HEK293 (cell line): ENCODE results near the gene CFAP97D2.
"Not testable (repeated sequence)": the region's sequence is repeated elsewhere in the genome, so short reads cannot be mapped to it uniquely, and the experiment has no call there.

Source experiments
- CTCF ChIA-PET: fragments of 350-600 bp; formaldehyde crosslinking; extraction: SDS; loops from one replicate; lab custom pipeline; 2021; ENCODE audit warnings: antibody characterized with exemption; lab: Yijun Ruan, JAX
- POLR2A ChIA-PET: fragments of 300-600 bp; formaldehyde crosslinking; extraction: SDS; loops from one replicate; lab custom pipeline; 2020; ENCODE audit warnings: antibody characterized with exemption, inconsistent platforms; lab: Yijun Ruan, JAX
- H3K27ac ChIP-seq: fragments of 200-500 bp; sonication (Bioruptor generic); 2 replicates; pipeline ENCODE4 v1.5.1; 2014; ENCODE audit warnings: low read depth, low read length, control low read depth, inconsistent platforms; ENCODE audit errors: extremely low read depth
- H3K36me3 ChIP-seq, 2 experiments: fragments of 200-500 bp in 1 of 2; sonication (Bioruptor generic) in 1 of 2; 1 replicate in 1 of 2; 2 replicates in 1 of 2; pipeline ENCODE4 v1.5.1; 2014 to 2017; ENCODE audit warnings: inconsistent platforms in 2 of 2, low read length in 2 of 2; ENCODE audit not compliant: control insufficient read depth in 2 of 2, insufficient read depth in 1 of 2
- H3K4me1 ChIP-seq: fragments of 200-500 bp; sonication (Bioruptor generic); 2 replicates; pipeline ENCODE4 v1.5.1; 2014; ENCODE audit warnings: mild to moderate bottlenecking, low read length, inconsistent platforms; ENCODE audit not compliant: control insufficient read depth, insufficient read depth
- H3K4me3 ChIP-seq: 2 replicates; pipeline ENCODE4 v1.5.1; 2011; ENCODE audit warnings: low read depth, mild to moderate bottlenecking, control low read depth, low read length, moderate library complexity
- H3K9me3 ChIP-seq: fragments of 200-500 bp; sonication (Bioruptor generic); 2 replicates; pipeline ENCODE4 v1.5.1; 2014; ENCODE audit warnings: low read depth, low read length, inconsistent platforms; ENCODE audit not compliant: control insufficient read depth, insufficient read depth
- BCL6B ChIP-seq: fragments of 450-650 bp; formaldehyde crosslinking; IDR thresholded peaks from 2 replicates; pipeline ENCODE4 v1.5.1; 2017; ENCODE audit warnings: missing biosample characterization, missing genetic modification characterization
- KLF17 ChIP-seq: fragments of 450-650 bp; formaldehyde crosslinking; IDR thresholded peaks from 2 replicates; pipeline ENCODE4 v1.5.1; 2016; ENCODE audit warnings: missing biosample characterization, missing genetic modification characterization
- MYNN ChIP-seq: fragments of 450-650 bp; formaldehyde crosslinking; IDR thresholded peaks from 2 replicates; pipeline ENCODE4 v1.5.1; 2016; ENCODE audit warnings: missing biosample characterization, missing genetic modification characterization, borderline replicate concordance
- REPIN1 ChIP-seq: fragments of 450-650 bp; formaldehyde crosslinking; IDR thresholded peaks from 2 replicates; pipeline ENCODE4 v1.5.1; 2017; ENCODE audit warnings: missing biosample characterization, missing genetic modification characterization, low read depth
- SCRT2 ChIP-seq: fragments of 450-650 bp; formaldehyde crosslinking; IDR thresholded peaks from 2 replicates; pipeline ENCODE4 v1.5.1; 2016; ENCODE audit warnings: missing biosample characterization, missing genetic modification characterization
- TCF7L2 ChIP-seq: IDR thresholded peaks from 2 replicates; pipeline ENCODE4 v1.6.1; 2011; ENCODE audit warnings: low read depth, mild to moderate bottlenecking, inconsistent platforms, low read length, moderate library complexity, borderline replicate concordance
- YY2 ChIP-seq: fragments of 450-650 bp; formaldehyde crosslinking; IDR thresholded peaks from 2 replicates; pipeline ENCODE4 v1.5.1; 2016; ENCODE audit warnings: missing biosample characterization, missing genetic modification characterization
- ZNF18 ChIP-seq: fragments of 450-650 bp; formaldehyde crosslinking; IDR thresholded peaks from 2 replicates; pipeline ENCODE4 v1.5.1; 2016; ENCODE audit warnings: missing biosample characterization, missing genetic modification characterization
- ZNF292 ChIP-seq: fragments of 450-650 bp; formaldehyde crosslinking; IDR thresholded peaks from 2 replicates; pipeline ENCODE4 v1.5.1; 2016; ENCODE audit warnings: low read depth, missing biosample characterization, missing genetic modification characterization, borderline replicate concordance
- ZNF692 ChIP-seq: fragments of 450-650 bp; formaldehyde crosslinking; IDR thresholded peaks from 2 replicates; pipeline ENCODE4 v1.5.1; 2016; ENCODE audit warnings: missing biosample characterization, missing genetic modification characterization
- ZSCAN5A ChIP-seq: fragments of 450-650 bp; formaldehyde crosslinking; IDR thresholded peaks from 2 replicates; pipeline ENCODE4 v1.5.1; 2016; ENCODE audit warnings: missing biosample characterization, missing genetic modification characterization

Gene CFAP97D2

GRCh38 chr13:114249077-114249476 lies 70.0 kb downstream of the CFAP97D2 start (continued):
- TF ChIP-seq ZSCAN5A (tag by site-specific recombination) (no peak), ZNF292 (tag by site-specific recombination) (no peak)

GRCh38 chr13:114251639-114252440 lies 72.8 kb downstream of the CFAP97D2 start:
- H3K9me3 ChIP-seq, H3K27ac ChIP-seq, H3K4me3 ChIP-seq, CTCF ChIA-PET, H3K4me1 ChIP-seq, POLR2A ChIA-PET: not testable (repeated sequence)
- 0 out of 2 replicates have a peak, but pooled peaks have one; percentile 40 for TF ChIP-seq MYNN
- peaks cover 50 to 84% of the 10 kb centered on the region in 2 experiments for H3K36me3 ChIP-seq

- CTCF ChIA-PET, result interaction anchor here (0.5 kb wide), 1 partner anchor 79 kb away, joined by 3 read pairs; no protein-coding TSS in a partner anchor
- Histone ChIP-seq H3K4me1 (no peaks in the 10 kb centered on the region), H3K9me3 (no peaks in the 10 kb centered on the region), H3K4me3 (no peak overlapping the region), H3K36me3 (peaks cover 38 to 81% of the 10 kb centered on the region in 2 experiments), H3K27ac (no peak overlapping the region)
- POLR2A ChIA-PET, result no interaction called here
- TF ChIP-seq TCF7L2 (no peak), REPIN1 (tag by site-specific recombination) (no peak)
- TF ChIP-seq, all 188 proteins: peak for 0
Observed at GRCh38 chr13:114256547-114256946, 77.5 kb downstream of the CFAP97D2 start.

GRCh38 chr13:114257014-114257413 lies 78.0 kb downstream of the CFAP97D2 start:
- H3K36me3 ChIP-seq, result peaks cover 38 to 79% of the 10 kb centered on the region in 2 experiments
- no peak for TF ChIP-seq SCRT2 (tag by site-specific recombination)
- no peak for TF ChIP-seq KLF17 (tag by site-specific recombination)
- no peak for TF ChIP-seq ZNF18 (tag by site-specific recombination)
- no peak for TF ChIP-seq YY2 (tag by site-specific recombination)
- TF ChIP-seq ZNF692 (tag by site-specific recombination), result no peak
- no peak for TF ChIP-seq BCL6B (tag by site-specific recombination)
- POLR2A ChIA-PET, result interaction anchor here (0.7 kb wide), 1 partner anchor 25 kb away, joined by 3 read pairs; the partner anchor contains the start of gene UPF3A
- CTCF ChIA-PET, result interaction anchor here (0.5 kb wide), 1 partner anchor 78 kb away, joined by 3 read pairs; no protein-coding TSS in a partner anchor
- H3K4me1 ChIP-seq, result no peaks in the 10 kb centered on the region
- H3K27ac ChIP-seq, result no peak overlapping the region
- H3K9me3 ChIP-seq, result no peaks in the 10 kb centered on the region
- H3K4me3 ChIP-seq, result no peak overlapping the region
